ENCODE measurements around the gene DGKQ. TPM values are rescaled to one million over a fixed set of nuclear protein-coding genes. Genes with fewer than 3 reads are reported as not detected.

Gene DGKQ
- total RNA-seq, 1 experiment from 2014 or later, result 11.5 TPM

DNA sequence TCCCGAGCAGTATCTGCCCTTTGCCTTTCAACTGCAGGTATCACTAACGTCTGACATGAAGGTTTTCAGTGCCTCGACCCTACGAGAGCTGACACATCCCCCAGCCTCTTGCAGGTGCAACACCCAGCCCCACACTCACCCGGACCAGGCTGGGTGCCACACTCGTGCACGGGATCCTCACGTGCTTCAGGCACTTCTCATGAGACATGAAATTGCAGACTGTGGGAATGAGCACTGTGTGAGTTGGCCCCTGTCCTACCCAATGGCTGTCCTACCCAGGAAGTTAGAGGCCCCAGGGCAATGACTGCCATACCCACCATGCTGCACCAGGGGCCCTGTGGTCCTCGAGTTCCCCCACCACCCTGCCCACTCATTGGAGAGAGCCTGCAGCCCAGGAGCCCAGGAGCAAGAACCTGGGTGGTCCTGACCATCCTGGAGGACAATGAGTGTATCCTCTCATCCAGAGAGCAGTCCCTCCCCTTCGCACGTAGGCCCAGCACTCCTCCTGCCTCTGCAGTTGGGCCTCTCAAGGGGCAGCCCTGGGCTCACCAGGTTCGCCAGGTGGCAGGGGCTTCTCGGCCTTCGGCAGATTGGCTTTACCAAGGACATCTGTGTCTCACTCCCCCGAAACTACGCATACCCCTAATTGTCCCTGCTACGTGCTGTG is 2.4 kb downstream of the DGKQ start:
- intact Hi-C loops (cut with micrococcal nuclease; ENCODE audit: unreplicated experiment), result loop anchor here (5.0 kb wide), 1 partner anchor 39 kb away; the partner anchor contains the start of genes GAK and TMEM175
- no peak overlapping the region for H3K4me2 ChIP-seq
- H3K27ac ChIP-seq, result no peak overlapping the region
- POLR2A ChIA-PET (ENCODE audit: unreplicated experiment), result no interaction called here
- H3K4me3 ChIP-seq, result no peak overlapping the region
- no peak overlapping the region for H2AFZ ChIP-seq
- DNase-seq, result no peak
- TF ChIP-seq, protein P1, sequence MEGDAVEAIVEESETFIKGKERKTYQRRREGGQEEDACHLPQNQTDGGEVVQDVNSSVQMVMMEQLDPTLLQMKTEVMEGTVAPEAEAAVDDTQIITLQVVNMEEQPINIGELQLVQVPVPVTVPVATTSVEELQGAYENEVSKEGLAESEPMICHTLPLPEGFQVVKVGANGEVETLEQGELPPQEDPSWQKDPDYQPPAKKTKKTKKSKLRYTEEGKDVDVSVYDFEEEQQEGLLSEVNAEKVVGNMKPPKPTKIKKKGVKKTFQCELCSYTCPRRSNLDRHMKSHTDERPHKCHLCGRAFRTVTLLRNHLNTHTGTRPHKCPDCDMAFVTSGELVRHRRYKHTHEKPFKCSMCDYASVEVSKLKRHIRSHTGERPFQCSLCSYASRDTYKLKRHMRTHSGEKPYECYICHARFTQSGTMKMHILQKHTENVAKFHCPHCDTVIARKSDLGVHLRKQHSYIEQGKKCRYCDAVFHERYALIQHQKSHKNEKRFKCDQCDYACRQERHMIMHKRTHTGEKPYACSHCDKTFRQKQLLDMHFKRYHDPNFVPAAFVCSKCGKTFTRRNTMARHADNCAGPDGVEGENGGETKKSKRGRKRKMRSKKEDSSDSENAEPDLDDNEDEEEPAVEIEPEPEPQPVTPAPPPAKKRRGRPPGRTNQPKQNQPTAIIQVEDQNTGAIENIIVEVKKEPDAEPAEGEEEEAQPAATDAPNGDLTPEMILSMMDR (conservative IDR thresholded peaks at IDR 0.05), result no peak
- TF ChIP-seq EZH2 (IDR thresholded peaks at IDR 0.05; ENCODE audit: low read depth), result no peak
- peaks cover 4% of the 10 kb centered on the region; the same call in 1 of the 2 replicates for H3F3A ChIP-seq (ENCODE audit: insufficient read depth, low read depth)
- peaks cover 20% of the 10 kb centered on the region for H4K20me1 ChIP-seq (ENCODE audit: insufficient read depth)
- H3K27me3 ChIP-seq (ENCODE audit: insufficient read depth, low read depth), result no peaks in the 10 kb centered on the region
- H3K36me3 ChIP-seq (ENCODE audit: low read depth), result no peaks in the 10 kb centered on the region
- no TSS peak for BruUV-seq (replicated peaks)
- H3K9me2 ChIP-seq (ENCODE audit: insufficient read depth), result no peaks in the 10 kb centered on the region
- CTCF ChIA-PET, result interaction anchor here (0.7 kb wide), 1 partner anchor 172 kb away, joined by 3 read pairs; no protein-coding TSS in a partner anchor
- H3K4me1 ChIP-seq (replicated peaks; ENCODE audit: insufficient read depth), result peaks cover 14% of the 10 kb centered on the region
- peaks cover 6% of the 10 kb centered on the region; the same call in 1 of the 2 replicates for H3K79me2 ChIP-seq (ENCODE audit: low read depth)
- no peaks in the 10 kb centered on the region for H3K9me3 ChIP-seq (ENCODE audit: insufficient read depth, low read depth)

DNA sequence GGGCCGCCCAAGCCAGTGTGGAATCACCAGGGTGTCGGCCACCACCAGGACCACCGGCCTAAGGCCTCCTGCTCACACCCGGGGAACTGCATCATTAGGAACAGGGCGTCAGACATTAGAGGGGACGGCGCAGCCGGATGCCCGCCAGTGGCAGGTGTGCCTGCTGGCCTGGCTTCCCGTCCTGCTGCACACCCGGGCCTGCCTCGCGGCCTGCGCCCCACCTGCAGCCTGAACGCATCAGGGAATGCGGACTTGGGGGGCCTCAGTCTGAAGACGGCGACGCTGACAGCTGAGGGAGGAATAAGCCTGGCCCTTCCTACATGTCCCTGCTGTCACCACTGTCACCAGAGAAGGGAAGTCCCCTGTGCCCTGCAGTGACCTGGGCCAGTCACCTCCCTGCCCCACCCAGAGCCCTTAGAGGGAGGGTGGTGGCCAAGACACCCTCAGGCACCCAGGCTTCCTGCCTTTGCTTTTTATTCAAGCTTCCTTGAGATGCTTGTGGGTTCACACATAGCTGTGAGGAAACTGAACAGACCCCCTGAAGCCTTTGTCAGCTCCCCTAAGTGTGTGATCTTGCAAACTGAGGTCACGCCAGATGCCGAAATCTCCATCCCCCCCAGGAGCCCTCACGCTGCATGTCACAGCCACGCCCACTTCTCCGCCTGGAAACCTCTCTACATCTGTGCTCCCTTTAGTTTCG is 3.2 kb downstream of the DGKQ start:
- Histone ChIP-seq H3K4me1 (replicated peaks; ENCODE audit: insufficient read depth) (peaks cover 14% of the 10 kb centered on the region), H3K9me2 (ENCODE audit: insufficient read depth) (no peaks in the 10 kb centered on the region), H3K9me3 (ENCODE audit: insufficient read depth, low read depth) (no peaks in the 10 kb centered on the region), H3K27ac (no peak overlapping the region), H2AFZ (no peak overlapping the region), H4K20me1 (ENCODE audit: insufficient read depth) (peaks cover 20% of the 10 kb centered on the region), H3K36me3 (ENCODE audit: low read depth) (no peaks in the 10 kb centered on the region), H3F3A (ENCODE audit: insufficient read depth, low read depth) (peaks cover 4% of the 10 kb centered on the region; the same call in 1 of the 2 replicates), H3K4me3 (no peak overlapping the region), H3K4me2 (no peak overlapping the region), H3K27me3 (ENCODE audit: insufficient read depth, low read depth) (no peaks in the 10 kb centered on the region), H3K79me2 (ENCODE audit: low read depth) (peaks cover 6% of the 10 kb centered on the region; the same call in 1 of the 2 replicates)
- peak in 1 of 2 experiments; percentile 46 for DNase-seq
- POLR2A ChIA-PET (ENCODE audit: unreplicated experiment), result no interaction called here
- TF ChIP-seq EZH2 (IDR thresholded peaks at IDR 0.05; ENCODE audit: low read depth), result no peak
- TF ChIP-seq, protein P1 (conservative IDR thresholded peaks at IDR 0.05), result no peak
- CTCF ChIA-PET, result interaction anchor here (0.7 kb wide), 1 partner anchor 171 kb away, joined by 3 read pairs; no protein-coding TSS in a partner anchor
- no TSS peak for BruUV-seq (replicated peaks)
- intact Hi-C loops (cut with micrococcal nuclease; ENCODE audit: unreplicated experiment), result loop anchor here (5.0 kb wide), 1 partner anchor 38 kb away; the partner anchor contains the start of genes GAK and TMEM175

DNA sequence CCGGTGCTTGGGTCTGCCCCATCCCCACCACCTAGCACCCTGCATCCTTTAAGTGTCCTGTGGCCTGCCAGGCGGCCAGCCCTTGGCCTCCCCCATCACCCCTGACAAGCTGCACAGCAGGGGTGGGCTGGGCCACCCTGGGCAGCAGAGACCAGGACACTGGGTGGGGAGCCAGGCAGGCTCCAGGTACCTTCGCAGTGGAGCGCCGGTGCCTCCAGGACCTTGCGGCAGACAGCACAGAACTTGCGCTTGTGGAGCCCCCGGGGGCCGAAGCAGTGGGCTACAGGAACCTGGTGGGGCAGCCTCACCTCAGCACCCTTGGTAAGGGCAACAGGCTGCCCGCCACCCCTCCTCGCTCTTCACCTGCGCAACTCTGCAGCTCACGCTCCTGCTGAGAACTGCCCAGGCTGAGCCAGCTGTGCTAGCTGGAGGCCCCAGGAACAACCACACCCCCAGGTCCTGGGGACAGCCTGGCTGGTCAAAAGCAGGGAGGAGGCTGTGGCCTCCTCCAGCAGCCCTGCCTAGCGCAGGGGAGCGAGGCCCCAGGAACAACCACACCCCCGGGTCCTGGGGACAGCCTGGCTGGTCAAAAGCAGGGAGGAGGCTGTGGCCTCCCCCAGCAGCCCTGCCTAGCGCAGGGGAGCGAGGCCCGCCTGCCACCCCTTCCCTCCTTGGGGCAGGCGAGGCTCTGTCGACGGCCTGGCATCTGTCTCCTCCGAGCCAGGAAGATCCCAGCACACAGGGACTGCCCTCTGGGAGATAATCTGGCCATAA is 4.6 kb downstream of the DGKQ start:
- TF ChIP-seq, protein P1 (conservative IDR thresholded peaks at IDR 0.05), result no peak
- TF ChIP-seq EZH2 (IDR thresholded peaks at IDR 0.05; ENCODE audit: low read depth), result no peak
- Histone ChIP-seq H3K27ac (no peak overlapping the region), H3K4me1 (replicated peaks; ENCODE audit: insufficient read depth) (peaks cover 14% of the 10 kb centered on the region), H3K4me2 (no peak overlapping the region), H3K9me3 (ENCODE audit: insufficient read depth, low read depth) (no peaks in the 10 kb centered on the region), H3K9me2 (ENCODE audit: insufficient read depth) (no peaks in the 10 kb centered on the region), H3K36me3 (ENCODE audit: low read depth) (no peaks in the 10 kb centered on the region), H4K20me1 (ENCODE audit: insufficient read depth) (peaks cover 20% of the 10 kb centered on the region), H2AFZ (no peak overlapping the region), H3K27me3 (ENCODE audit: insufficient read depth, low read depth) (no peaks in the 10 kb centered on the region), H3K79me2 (ENCODE audit: low read depth) (peaks cover 6% of the 10 kb centered on the region; the same call in 1 of the 2 replicates), H3F3A (ENCODE audit: insufficient read depth, low read depth) (peaks cover 4% of the 10 kb centered on the region; the same call in 1 of the 2 replicates), H3K4me3 (no peak overlapping the region)
- DNase-seq, result no peak
- ChIA-PET POLR2A (ENCODE audit: unreplicated experiment) (no interaction called here), CTCF (no interaction called here)
- intact Hi-C loops (cut with micrococcal nuclease; ENCODE audit: unreplicated experiment), result no loop called here
- BruUV-seq (replicated peaks), result no TSS peak

Data from PC-9 (cell line).